Panc1 (cell line): ENCODE data around the gene ASB5. TPM values are rescaled to one million over a fixed set of nuclear protein-coding genes. Genes with fewer than 3 reads are reported as not detected.

Source experiments
- ATAC-seq: fragments of 200-7000 bp; cut with Tn5 transposase; 2 replicates; pipeline ENCODE4 v1.9.1; 2020; ENCODE audit warnings: mild to moderate bottlenecking, moderate library complexity
- BruUV-seq: library from RNA; stranded (reverse); fragments of 400-500 nt; replicated peaks from 2 replicates; lab custom pipeline; 2021; lab: Mats Ljungman, UMichigan
- CTCF ChIA-PET: fragments of 300-600 bp; sonication (Branson Sonifier 250); formaldehyde crosslinking; loops from one replicate; lab custom pipeline; 2022; ENCODE audit warnings: antibody characterized with exemption; lab: Charles Lee
- POLR2A ChIA-PET: fragments of 300-600 bp; sonication (Branson Sonifier 250); formaldehyde crosslinking; loops from one replicate; lab custom pipeline; 2022; ENCODE audit warnings: antibody characterized with exemption; lab: Charles Lee
- DNase-seq: peaks from one replicate; pipeline ENCODE4 v3.0.0-alpha.2; 2010; ENCODE audit warnings: low read depth, low spot score
- H3K27ac ChIP-seq: 2 replicates; pipeline ENCODE4 v1.5.1; 2011; ENCODE audit warnings: mild to moderate bottlenecking, low read length, inconsistent platforms
- H3K27me3 ChIP-seq: fragments of 200-500 bp; sonication (Bioruptor generic); 2 replicates; pipeline ENCODE4 v1.6.0; 2014; ENCODE audit warnings: low read length, inconsistent platforms; ENCODE audit not compliant: control insufficient read depth, insufficient read depth
- H3K36me3 ChIP-seq: fragments of 200-500 bp; sonication (Bioruptor generic); 2 replicates; pipeline ENCODE4 v1.5.1; 2014; ENCODE audit warnings: inconsistent platforms, mild to moderate bottlenecking, low read length, moderate library complexity; ENCODE audit not compliant: control insufficient read depth, insufficient read depth
- H3K4me1 ChIP-seq: 2 replicates; pipeline ENCODE4 v1.5.1; 2011; ENCODE audit warnings: inconsistent platforms, mild to moderate bottlenecking, low read length, moderate library complexity; ENCODE audit not compliant: control insufficient read depth, insufficient read depth
- H3K4me3 ChIP-seq, 2 experiments: 2 replicates each; pipeline ENCODE4 v1.5.1; 2011 to 2012; ENCODE audit warnings: low read depth in 2 of 2, low read length in 2 of 2, mild to moderate bottlenecking in 2 of 2, inconsistent platforms in 1 of 2, moderate library complexity in 1 of 2
- H3K9me3 ChIP-seq: fragments of 200-500 bp; sonication (Bioruptor generic); 2 replicates; pipeline ENCODE4 v1.5.1; 2014; ENCODE audit warnings: low read depth, mild to moderate bottlenecking, inconsistent platforms, low read length, moderate library complexity; ENCODE audit not compliant: control insufficient read depth, insufficient read depth
- POLR2AphosphoS5 ChIP-seq: IDR thresholded peaks from 2 replicates; pipeline ENCODE4 v1.6.1; 2012; ENCODE audit warnings: mild to moderate bottlenecking, low read depth, low read length, moderate library complexity
- SIN3A ChIP-seq: IDR thresholded peaks from 2 replicates; pipeline ENCODE4 v1.6.1; 2012; ENCODE audit warnings: low read depth, mild to moderate bottlenecking, low read length, moderate library complexity, borderline replicate concordance; ENCODE audit not compliant: insufficient read depth
- TCF7L2 ChIP-seq: IDR thresholded peaks from 2 replicates; pipeline ENCODE4 v1.6.1; 2011; ENCODE audit warnings: mild to moderate bottlenecking, low read depth, low read length, inconsistent platforms
- in situ Hi-C: cut with HindIII; loops from 2 replicates; pipeline ENCODE4 v1.10.0; 2016; ENCODE audit warnings: low sequenced_read_pairs, low pct_unique_long_range_greater_than_20kb
- intact Hi-C: fragments of 100-400 bp; cut with micrococcal nuclease; formaldehyde crosslinking; loops from one replicate; pipeline ENCODE4 v1.10.0; 2022; ENCODE audit not compliant: unreplicated experiment
- total RNA-seq: library from RNA; stranded (reverse); gene quantifications from one replicate; pipeline ENCODE4 v1.2.1, GENCODE V29; 2021; ENCODE audit not compliant: unreplicated experiment
- TF ChIP-seq, protein P1 (sequence below), 2 experiments: IDR thresholded peaks; 2 replicates each; pipeline ENCODE4 v1.6.1; 2011 to 2012; ENCODE audit warnings: low read depth in 2 of 2, control low read depth in 1 of 2, low read length in 1 of 2, mild to moderate bottlenecking in 1 of 2, moderate library complexity in 1 of 2; ENCODE audit not compliant: insufficient read depth in 1 of 2
- TF ChIP-seq, protein P2 (sequence below): fragments of 450-650 bp; IDR thresholded peaks from 2 replicates; pipeline ENCODE4 v1.5.1; 2017; ENCODE audit warnings: mild to moderate bottlenecking

The ASB5 gene
- total RNA-seq, 1 experiment from 2014 or later, result not detected

DNA sequence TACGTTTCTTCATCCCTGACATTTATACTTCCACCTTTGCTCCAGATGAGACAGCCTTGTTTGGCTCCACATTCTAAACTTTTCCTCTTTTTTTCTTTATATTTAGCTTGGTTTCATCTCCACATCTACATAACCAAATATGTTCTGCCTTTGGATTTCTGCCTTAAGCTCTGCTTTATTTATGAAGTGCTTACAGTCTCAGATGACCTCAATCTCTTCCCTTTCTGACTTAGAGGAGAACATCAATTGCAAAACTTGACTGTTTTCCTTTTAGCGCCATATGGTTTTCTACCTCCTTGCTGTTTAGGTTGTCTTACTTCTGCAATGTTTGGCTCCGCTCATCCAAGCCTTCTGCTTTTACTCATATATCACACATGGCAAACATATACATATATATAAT is 7.5 kb downstream of the ASB5 start:
- H3K27me3 ChIP-seq, result no peaks in the 10 kb centered on the region
- no peak overlapping the region for H3K4me3 ChIP-seq
- in situ Hi-C loops, result no loop called here
- BruUV-seq, result no TSS peak
- ATAC-seq, result no peak
- H3K4me1 ChIP-seq, result no peaks in the 10 kb centered on the region
- intact Hi-C loops, result no loop called here
- DNase-seq, result no peak
- no peaks in the 10 kb centered on the region for H3K9me3 ChIP-seq
- no peaks in the 10 kb centered on the region for H3K36me3 ChIP-seq
- H3K27ac ChIP-seq, result no peak overlapping the region
- ChIA-PET CTCF (no interaction called here), POLR2A (no interaction called here)
- TF ChIP-seq SIN3A (no peak), TCF7L2 (no peak), POLR2AphosphoS5 (no peak)
- TF ChIP-seq, protein P1, sequence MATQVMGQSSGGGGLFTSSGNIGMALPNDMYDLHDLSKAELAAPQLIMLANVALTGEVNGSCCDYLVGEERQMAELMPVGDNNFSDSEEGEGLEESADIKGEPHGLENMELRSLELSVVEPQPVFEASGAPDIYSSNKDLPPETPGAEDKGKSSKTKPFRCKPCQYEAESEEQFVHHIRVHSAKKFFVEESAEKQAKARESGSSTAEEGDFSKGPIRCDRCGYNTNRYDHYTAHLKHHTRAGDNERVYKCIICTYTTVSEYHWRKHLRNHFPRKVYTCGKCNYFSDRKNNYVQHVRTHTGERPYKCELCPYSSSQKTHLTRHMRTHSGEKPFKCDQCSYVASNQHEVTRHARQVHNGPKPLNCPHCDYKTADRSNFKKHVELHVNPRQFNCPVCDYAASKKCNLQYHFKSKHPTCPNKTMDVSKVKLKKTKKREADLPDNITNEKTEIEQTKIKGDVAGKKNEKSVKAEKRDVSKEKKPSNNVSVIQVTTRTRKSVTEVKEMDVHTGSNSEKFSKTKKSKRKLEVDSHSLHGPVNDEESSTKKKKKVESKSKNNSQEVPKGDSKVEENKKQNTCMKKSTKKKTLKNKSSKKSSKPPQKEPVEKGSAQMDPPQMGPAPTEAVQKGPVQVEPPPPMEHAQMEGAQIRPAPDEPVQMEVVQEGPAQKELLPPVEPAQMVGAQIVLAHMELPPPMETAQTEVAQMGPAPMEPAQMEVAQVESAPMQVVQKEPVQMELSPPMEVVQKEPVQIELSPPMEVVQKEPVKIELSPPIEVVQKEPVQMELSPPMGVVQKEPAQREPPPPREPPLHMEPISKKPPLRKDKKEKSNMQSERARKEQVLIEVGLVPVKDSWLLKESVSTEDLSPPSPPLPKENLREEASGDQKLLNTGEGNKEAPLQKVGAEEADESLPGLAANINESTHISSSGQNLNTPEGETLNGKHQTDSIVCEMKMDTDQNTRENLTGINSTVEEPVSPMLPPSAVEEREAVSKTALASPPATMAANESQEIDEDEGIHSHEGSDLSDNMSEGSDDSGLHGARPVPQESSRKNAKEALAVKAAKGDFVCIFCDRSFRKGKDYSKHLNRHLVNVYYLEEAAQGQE (IDR thresholded peaks at IDR 0.05; ENCODE audit: insufficient read depth in 1 of 2, low read depth in 2 of 2, low read length in 1 of 2), result no peak
- TF ChIP-seq, protein P2, sequence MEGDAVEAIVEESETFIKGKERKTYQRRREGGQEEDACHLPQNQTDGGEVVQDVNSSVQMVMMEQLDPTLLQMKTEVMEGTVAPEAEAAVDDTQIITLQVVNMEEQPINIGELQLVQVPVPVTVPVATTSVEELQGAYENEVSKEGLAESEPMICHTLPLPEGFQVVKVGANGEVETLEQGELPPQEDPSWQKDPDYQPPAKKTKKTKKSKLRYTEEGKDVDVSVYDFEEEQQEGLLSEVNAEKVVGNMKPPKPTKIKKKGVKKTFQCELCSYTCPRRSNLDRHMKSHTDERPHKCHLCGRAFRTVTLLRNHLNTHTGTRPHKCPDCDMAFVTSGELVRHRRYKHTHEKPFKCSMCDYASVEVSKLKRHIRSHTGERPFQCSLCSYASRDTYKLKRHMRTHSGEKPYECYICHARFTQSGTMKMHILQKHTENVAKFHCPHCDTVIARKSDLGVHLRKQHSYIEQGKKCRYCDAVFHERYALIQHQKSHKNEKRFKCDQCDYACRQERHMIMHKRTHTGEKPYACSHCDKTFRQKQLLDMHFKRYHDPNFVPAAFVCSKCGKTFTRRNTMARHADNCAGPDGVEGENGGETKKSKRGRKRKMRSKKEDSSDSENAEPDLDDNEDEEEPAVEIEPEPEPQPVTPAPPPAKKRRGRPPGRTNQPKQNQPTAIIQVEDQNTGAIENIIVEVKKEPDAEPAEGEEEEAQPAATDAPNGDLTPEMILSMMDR, result no peak

DNA sequence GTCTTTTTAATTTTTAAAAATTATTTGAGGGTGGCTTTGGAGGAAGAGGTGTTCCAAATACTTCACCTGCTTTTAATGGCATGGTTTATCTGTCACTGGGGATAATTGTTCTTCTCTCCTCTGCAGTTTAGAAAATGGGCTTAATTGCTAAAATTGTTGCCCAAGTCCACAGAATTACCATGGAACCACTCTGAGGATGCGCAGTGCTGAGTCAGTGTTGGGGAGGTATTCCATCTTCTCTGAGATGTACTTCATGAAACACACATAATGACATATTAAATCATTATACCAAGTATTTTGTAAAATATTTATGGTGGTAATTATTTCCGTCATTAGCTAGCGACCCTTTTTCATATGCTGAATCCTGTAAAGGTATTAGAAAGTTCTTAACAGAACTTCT is 8.0 kb downstream of the ASB5 start:
- ATAC-seq (no peak), DNase-seq (no peak)
- Histone ChIP-seq H3K27me3 (no peaks in the 10 kb centered on the region), H3K9me3 (no peaks in the 10 kb centered on the region), H3K36me3 (no peaks in the 10 kb centered on the region), H3K4me3 (no peak overlapping the region), H3K27ac (no peak overlapping the region), H3K4me1 (no peaks in the 10 kb centered on the region)
- POLR2A ChIA-PET, result no interaction called here
- intact Hi-C loops (no loop called here), in situ Hi-C loops (no loop called here)
- CTCF ChIA-PET, result no interaction called here
- BruUV-seq, result no TSS peak
- TF ChIP-seq, protein P2, result no peak
- TF ChIP-seq SIN3A (no peak), POLR2AphosphoS5 (no peak), TCF7L2 (no peak)
- TF ChIP-seq, protein P1 (IDR thresholded peaks at IDR 0.05; ENCODE audit: insufficient read depth in 1 of 2, low read depth in 2 of 2, low read length in 1 of 2), result no peak
